Nucleus accumbens (tissue), 56 donors: ENCODE measurements around the gene ANKRD34C.

Source experiments
- DNase-seq, 56 donors: peaks; one replicate each; lab custom pipeline; 2025; lab: John Stamatoyannopoulos, UW

ANKRD34C gene

DNA sequence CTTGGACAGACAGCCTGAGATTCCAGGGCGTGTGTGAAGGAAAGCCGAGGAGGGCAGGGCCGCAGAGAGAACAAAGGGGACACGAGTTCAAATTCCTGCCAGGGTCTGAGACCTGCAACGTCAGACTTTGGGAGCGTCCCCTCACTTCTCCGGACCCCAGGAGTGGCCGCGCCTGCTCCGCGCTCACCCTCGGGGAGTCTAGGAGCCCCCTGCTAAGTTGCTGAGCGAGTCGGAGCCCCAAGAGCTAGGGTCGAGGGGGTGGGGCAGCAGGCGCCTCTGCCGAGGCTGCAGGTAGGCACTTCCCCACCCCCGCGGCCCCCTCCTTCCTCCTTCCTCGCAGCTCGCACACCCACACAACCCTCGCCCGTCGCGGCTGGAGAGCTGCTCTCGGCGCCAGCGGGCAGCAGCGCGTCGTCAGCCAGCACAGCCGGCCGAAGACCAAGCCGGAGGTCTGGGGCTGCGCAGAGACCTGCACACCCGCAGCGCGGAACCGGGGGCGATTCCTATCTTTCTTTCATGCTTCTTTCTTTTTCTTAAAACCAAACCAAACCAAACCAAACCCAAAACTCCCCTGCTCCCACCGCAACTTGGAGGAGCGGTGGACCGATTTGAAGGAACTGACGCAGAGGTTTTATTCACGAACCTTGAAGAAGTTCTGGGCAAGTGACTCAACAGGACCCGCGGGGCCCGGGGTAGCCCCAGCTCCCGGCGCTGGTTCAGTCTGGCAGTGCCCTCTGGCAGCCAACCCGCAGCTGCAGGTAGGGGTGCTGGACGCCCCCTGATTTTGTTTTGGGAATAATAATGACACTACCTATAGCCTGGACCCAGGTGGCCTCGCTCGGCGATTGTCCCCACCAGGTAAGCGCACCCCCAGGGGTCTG lies at the start of gene ANKRD34C:
ANKRD34C (plus strand) TSS at position 352 of the 881 bp plus-strand sequence. CDS start 10,563 bp downstream, outside the sequence.
- peak in 12 of 56 donors; percentile 2 to 57 (median 8) for DNase-seq

GRCh38 chr15:79233236-79233635 lies 49.3 kb upstream of the ANKRD34C start:
- DNase-seq, result no peak

- no peak for DNase-seq
Observed at GRCh38 chr15:79240036-79240435, 42.5 kb upstream of the ANKRD34C start.

DNA sequence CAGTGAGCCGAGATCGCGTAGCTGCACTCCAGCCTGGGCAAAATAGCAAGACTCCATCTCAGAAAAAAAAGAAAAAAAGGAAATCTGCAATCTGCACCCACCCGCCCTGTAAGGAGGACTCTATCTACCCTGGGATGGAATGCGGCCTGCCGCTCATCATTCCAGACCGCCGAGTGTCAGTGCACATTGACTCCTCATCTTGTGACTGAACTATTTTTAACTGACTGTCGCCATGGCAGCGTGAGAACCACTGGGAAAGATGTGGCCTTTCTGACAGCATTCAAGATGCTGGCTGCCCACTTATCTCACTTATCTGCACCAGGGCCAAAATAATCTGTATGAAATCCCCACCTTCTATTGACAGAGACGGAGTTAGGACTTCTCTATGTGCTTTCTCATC lies 38.8 kb upstream of the ANKRD34C start:
- DNase-seq, result peak in 1 of 56 donors; percentile 5

DNA sequence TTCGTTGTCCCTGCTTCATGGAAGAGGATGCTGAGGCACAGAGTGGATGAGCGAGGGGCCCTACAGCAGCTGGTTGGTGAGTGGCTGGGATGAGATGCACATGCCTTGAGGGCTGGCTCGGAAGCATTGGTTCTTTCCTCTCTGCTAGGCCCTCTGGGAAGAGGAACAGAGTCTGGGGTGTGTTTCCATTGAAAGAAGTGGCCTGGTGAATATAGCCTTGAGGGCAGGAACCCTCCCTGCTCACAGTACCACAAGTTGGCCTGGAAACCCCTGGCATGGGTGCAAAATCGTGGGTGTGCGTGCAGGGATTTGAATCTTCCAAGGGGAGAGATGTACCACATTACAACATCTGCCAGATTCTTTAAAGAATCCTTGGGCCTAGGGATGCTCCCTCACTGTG lies 37.6 kb upstream of the ANKRD34C start:
- DNase-seq, result no peak

GRCh38 chr15:79248183-79248582 lies 34.3 kb upstream of the ANKRD34C start:
- no peak for DNase-seq

DNA sequence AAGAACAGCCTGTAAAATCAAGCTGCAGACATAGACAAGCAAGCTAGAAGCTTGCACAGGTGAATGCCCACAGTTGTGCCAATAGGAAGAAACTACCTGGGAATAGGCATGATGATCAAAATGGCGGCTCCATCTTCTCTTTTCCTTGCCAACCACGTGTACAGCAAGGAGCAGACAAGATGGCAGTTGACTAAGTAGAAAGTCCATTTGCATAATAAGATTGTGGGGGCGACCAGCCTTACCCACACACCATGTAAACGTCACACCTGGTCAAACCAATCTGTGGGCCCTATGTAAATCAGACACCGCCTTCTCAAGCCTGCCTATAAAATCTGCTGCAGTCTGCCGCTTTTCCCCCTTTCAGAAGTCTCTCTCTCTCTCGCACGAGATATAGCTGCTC lies 25.1 kb upstream of the ANKRD34C start:
- no peak for DNase-seq

DNA sequence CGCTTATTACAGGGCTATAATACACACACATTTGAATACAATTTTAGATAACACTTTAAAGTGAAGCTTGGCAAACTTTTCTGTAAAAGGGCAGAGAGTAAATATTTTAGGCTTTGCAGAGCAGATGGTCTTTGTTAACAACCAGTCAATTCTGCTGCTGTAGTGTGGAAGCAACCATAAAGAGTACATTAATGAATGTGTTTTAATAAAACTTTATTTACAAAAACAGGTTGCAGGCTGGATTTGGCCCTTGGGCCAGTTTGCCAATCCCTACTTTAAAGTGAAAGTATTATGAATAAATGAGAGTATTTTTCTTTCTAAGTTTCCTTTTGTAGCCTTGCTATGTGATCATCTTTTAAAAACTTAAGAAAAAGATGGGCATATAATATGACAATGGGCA lies 20.7 kb upstream of the ANKRD34C start:
- DNase-seq, result no peak

DNA sequence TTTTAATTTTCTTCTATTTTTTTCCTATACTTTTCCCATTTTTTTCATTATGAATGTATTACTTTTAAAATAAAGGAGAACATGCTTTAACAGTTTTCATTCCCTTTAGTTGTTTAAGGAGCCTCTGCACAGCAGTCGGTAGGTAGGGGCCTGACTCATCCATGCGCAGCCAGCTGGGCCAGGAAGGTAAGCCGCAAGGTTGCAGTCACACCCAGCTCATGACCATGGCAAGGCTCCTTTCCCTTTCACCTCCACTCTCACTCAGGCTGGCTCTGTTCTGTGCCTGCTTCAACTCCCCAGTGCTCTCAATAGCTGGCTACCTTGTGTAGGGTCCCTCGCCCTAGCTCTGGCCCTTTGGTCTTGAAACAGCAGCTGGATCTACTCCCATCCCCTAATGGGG lies 17.4 kb upstream of the ANKRD34C start:
- no peak for DNase-seq

- DNase-seq, result peak in 1 of 56 donors; percentile 14
Observed at GRCh38 chr15:79265987-79266579, 16.4 kb upstream of the ANKRD34C start.

DNA sequence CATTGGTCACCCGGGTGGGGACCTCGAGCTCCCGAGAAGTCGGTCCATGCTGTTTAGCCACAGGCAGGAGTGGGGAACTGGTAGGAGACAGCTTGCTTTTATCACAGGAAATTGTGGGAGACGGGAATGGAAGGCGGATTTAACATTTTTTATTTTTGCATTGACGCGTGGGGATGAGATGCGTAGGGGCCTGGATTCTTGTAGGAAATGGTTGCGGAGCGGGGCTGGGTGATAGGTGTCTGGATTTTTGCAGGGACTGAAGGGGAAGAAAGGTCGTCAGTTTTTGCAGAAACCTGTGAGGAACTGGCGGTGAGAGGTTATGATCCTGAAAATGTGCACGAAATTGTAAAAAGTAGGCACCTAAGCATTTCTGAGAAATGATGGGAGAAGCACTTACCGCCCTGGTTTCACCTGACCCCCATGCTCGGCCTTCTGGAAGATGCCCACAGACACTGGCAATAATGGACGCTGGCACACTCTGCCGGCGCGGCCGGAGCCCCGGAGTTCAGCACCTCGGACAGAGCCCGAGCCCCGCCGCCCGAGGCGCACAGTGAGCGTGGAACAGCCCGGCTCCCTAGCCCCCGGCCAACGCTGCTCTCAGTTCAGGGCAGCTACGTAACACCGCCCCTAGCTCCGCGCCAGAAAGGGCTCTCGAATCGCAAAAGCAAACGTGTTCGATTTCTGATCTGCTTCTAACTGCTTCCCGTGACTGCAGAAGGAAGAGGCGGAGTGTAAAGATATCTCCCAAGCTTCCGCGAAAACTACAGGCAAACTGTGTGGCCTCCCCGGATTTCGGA lies 928 bp downstream of the ANKRD34C start:
- DNase-seq, result peak in 36 of 56 donors; percentile 2 to 72 (median 36)

- DNase-seq, result no peak
Observed at GRCh38 chr15:79290642-79291275, 8.2 kb downstream of the ANKRD34C start.

GRCh38 chr15:79292011-79292410 lies 9.5 kb downstream of the ANKRD34C start:
- DNase-seq, result no peak

GRCh38 chr15:79294075-79294474 lies 11.6 kb downstream of the ANKRD34C start:
- DNase-seq, result no peak

DNA sequence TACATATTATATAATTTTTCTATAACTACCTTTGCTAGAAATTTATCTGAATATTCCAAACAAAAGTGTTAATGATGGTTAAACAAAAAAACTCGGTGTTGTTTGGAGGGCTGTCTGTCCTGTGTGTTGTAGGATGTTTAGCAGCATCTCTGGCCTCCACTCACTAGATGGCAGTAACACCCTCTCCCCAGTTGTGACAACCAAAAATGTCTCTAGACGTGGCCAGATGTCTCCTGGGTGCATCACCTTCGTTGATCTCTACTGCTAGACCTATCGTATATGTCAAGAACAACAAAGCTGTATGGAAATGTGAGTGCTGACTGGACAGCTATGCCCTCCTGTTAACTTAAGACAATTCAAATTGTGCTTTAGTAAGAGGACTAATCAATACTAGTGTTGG lies 14.1 kb downstream of the ANKRD34C start:
- no peak for DNase-seq

- no peak for DNase-seq
Observed at GRCh38 chr15:79299126-79299840, 16.8 kb downstream of the ANKRD34C start.

DNA sequence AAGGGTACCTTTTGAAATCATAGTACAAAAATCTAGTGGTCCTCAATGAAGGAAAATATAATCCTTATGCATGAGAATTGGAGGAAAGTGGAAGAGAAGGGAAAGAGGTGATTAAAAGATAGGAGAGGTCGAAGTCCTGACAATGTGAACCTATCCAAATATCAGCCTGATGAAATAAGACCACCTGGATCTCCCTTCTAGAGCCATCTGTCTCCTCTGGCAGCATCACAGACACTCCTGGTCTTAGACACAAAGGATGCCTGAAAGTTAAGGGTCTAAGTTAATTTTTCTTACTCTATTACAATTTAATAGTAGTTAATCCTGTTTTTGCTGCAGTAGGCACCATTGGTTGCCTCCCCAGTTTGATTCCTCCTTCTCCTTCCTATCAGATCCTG lies 17.3 kb downstream of the ANKRD34C start:
- no peak for DNase-seq

DNA sequence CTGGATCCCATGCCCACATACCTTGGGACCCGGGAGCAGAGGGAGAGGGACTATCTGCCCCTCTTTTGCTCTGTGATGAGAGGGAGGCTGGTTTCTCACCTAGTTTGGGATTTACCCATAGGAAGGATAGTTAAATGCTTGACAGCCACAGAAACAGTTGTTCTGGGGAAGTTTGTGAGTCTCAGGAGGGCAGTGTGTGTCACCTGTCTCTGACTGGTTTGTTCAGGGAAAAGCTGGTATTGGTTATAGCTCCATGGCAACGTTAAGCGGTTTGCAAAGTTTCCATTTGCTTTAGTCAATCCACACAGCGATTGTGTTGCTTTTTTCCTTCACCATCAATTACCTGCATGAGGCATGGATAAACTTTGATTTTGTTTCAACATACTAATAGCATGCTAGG lies 24.7 kb downstream of the ANKRD34C start:
- DNase-seq, result no peak

- DNase-seq, result no peak
Observed at GRCh38 chr15:79308874-79309273, 26.4 kb downstream of the ANKRD34C start.

GRCh38 chr15:79310612-79310984 lies 28.1 kb downstream of the ANKRD34C start:
- DNase-seq, result peak in 3 of 56 donors; percentile 17 to 61 (median 45)
